MCF 10A (cell line): Measurements from ENCODE around the gene UMODL1. TPM values are rescaled to one million over a fixed set of nuclear protein-coding genes. Genes with fewer than 3 reads are reported as not detected.

Experiments
- BruUV-seq: library from RNA; stranded (reverse); fragments of 400-500 nt; replicated peaks from 2 replicates; lab custom pipeline; 2021; lab: Mats Ljungman, UMichigan
- CTCF ChIA-PET: fragments of 300-600 bp; sonication (Branson Sonifier 250); formaldehyde crosslinking; extraction: SDS; loops from one replicate; lab custom pipeline; 2021; ENCODE audit warnings: antibody characterized with exemption, inconsistent platforms; lab: Yijun Ruan, JAX
- POLR2A ChIA-PET: fragments of 300-600, 350-650 bp; sonication (Branson Sonifier 250); formaldehyde crosslinking; extraction: SDS; loops from one replicate; lab custom pipeline; 2020; ENCODE audit warnings: antibody characterized with exemption, inconsistent platforms; lab: Yijun Ruan, JAX
- DNase-seq: peaks from one replicate; pipeline ENCODE4 v3.0.0-alpha.2; 2018; ENCODE audit not compliant: unreplicated experiment
- H3K27ac Mint-ChIP-seq: one replicate; pipeline ENCODE4 v1.8.0; 2022; ENCODE audit warnings: mild to moderate bottlenecking, low read depth, mixed read lengths; ENCODE audit not compliant: unreplicated experiment
- H3K27me3 Mint-ChIP-seq: one replicate; pipeline ENCODE4 v1.8.0; 2022; ENCODE audit warnings: mixed read lengths; ENCODE audit not compliant: insufficient read depth, unreplicated experiment
- H3K36me3 Mint-ChIP-seq: one replicate; pipeline ENCODE4 v1.8.0; 2022; ENCODE audit warnings: mild to moderate bottlenecking, moderate library complexity, mixed read lengths; ENCODE audit not compliant: insufficient read depth, unreplicated experiment
- H3K4me1 Mint-ChIP-seq: one replicate; pipeline ENCODE4 v1.8.0; 2022; ENCODE audit warnings: mixed read lengths; ENCODE audit not compliant: insufficient read depth, unreplicated experiment
- H3K4me3 Mint-ChIP-seq: one replicate; pipeline ENCODE4 v1.8.0; 2022; ENCODE audit warnings: mild to moderate bottlenecking, moderate library complexity, mixed read lengths; ENCODE audit not compliant: unreplicated experiment
- H3K9me3 Mint-ChIP-seq: one replicate; pipeline ENCODE4 v1.8.0; 2022; ENCODE audit warnings: mixed read lengths; ENCODE audit not compliant: unreplicated experiment
- CTCF ChIP-seq: fragments of 200-600 bp; IDR thresholded peaks from one replicate; pipeline ENCODE4 v1.8.0; 2022; ENCODE audit warnings: antibody characterized with exemption, mild to moderate bottlenecking; ENCODE audit not compliant: unreplicated experiment
- intact Hi-C: fragments of 100-400 bp; cut with micrococcal nuclease; formaldehyde crosslinking; loops from 2 replicates; pipeline ENCODE4 v1.14.1; 2022
- total RNA-seq: library from RNA; stranded (reverse); gene quantifications from 2 replicates; pipeline ENCODE4 v1.2.3, GENCODE V29; 2022

The UMODL1 gene
- total RNA-seq, 1 experiment from 2014 or later: not detected

- Mint-ChIP-seq H3K4me1 (no peaks in the 10 kb centered on the region), H3K9me3 (no peaks in the 10 kb centered on the region), H3K4me3 (no peak overlapping the region), H3K27ac (no peak overlapping the region), H3K27me3 (peaks cover 18% of the 10 kb centered on the region), H3K36me3 (no peaks in the 10 kb centered on the region)
- TF ChIP-seq CTCF: no peak
- BruUV-seq: no TSS peak
- no peak for DNase-seq
- intact Hi-C loops: no loop called here
- POLR2A ChIA-PET: interaction anchor here (0.7 kb wide), 1 partner anchor 53 kb away, joined by 3 read pairs; no protein-coding TSS in a partner anchor
- CTCF ChIA-PET: interaction anchor here (0.7 to 1.4 kb wide), 4 partner anchors 14 to 239 kb away, joined by 4 to 7 read pairs (median 5); no protein-coding TSS in a partner anchor
These were observed 71.5 kb downstream of the UMODL1 start for GRCh38 chr21:42142627-42143026.

- no peak for DNase-seq
- no peak for TF ChIP-seq CTCF
- H3K27ac Mint-ChIP-seq: no peak overlapping the region
- intact Hi-C loops: no loop called here
- CTCF ChIA-PET: interaction anchor here (0.5 to 1.4 kb wide), 5 partner anchors 13 to 239 kb away, joined by 3 to 7 read pairs (median 5); no protein-coding TSS in a partner anchor
- H3K4me3 Mint-ChIP-seq: no peak overlapping the region
- H3K4me1 Mint-ChIP-seq: no peaks in the 10 kb centered on the region
- no peaks in the 10 kb centered on the region for H3K9me3 Mint-ChIP-seq
- H3K27me3 Mint-ChIP-seq: peaks cover 21% of the 10 kb centered on the region
- POLR2A ChIA-PET: interaction anchor here (0.7 kb wide), 1 partner anchor 52 kb away, joined by 3 read pairs; no protein-coding TSS in a partner anchor
- BruUV-seq: no TSS peak
- no peaks in the 10 kb centered on the region for H3K36me3 Mint-ChIP-seq
These were observed 72.0 kb downstream of the UMODL1 start for GRCh38 chr21:42143111-42143510.

GRCh38 chr21:42144221-42144620 is 73.1 kb downstream of the UMODL1 start:
- H3K27ac Mint-ChIP-seq: no peak overlapping the region
- TF ChIP-seq CTCF: no peak
- intact Hi-C loops: no loop called here
- H3K4me3 Mint-ChIP-seq: no peak overlapping the region
- peaks cover 21% of the 10 kb centered on the region for H3K27me3 Mint-ChIP-seq
- ChIA-PET CTCF (interaction anchor here (1.0 to 2.4 kb wide), 6 partner anchors 11 to 312 kb away, joined by 3 to 26 read pairs (median 10); no protein-coding TSS in a partner anchor), POLR2A (interaction anchor here (1.0 kb wide), 1 partner anchor 306 kb away, joined by 3 read pairs; no protein-coding TSS in a partner anchor)
- no peak for DNase-seq
- no TSS peak for BruUV-seq
- H3K4me1 Mint-ChIP-seq: no peaks in the 10 kb centered on the region
- no peaks in the 10 kb centered on the region for H3K9me3 Mint-ChIP-seq
- no peaks in the 10 kb centered on the region for H3K36me3 Mint-ChIP-seq

GRCh38 chr21:42144679-42145568 is 73.8 kb downstream of the UMODL1 start:
- POLR2A ChIA-PET: interaction anchor here (0.6 to 1.3 kb wide), 5 partner anchors 74 to 566 kb away, joined by 3 to 5 read pairs (median 3); partner anchors contain the start of gene ABCG1
- H3K27me3 Mint-ChIP-seq: peaks cover 21% of the 10 kb centered on the region
- DNase-seq: no peak
- no peak for TF ChIP-seq CTCF
- intact Hi-C loops: loop anchor here (1.0 kb wide), 4 partner anchors 113 to 305 kb away; no protein-coding TSS in a partner anchor
- no peak overlapping the region for H3K27ac Mint-ChIP-seq
- H3K4me3 Mint-ChIP-seq: no peak overlapping the region
- CTCF ChIA-PET: interaction anchor here (0.6 to 2.4 kb wide), 35 partner anchors 11 to 671 kb away, joined by 3 to 26 read pairs (median 4); partner anchors contain the start of genes ABCG1 and RSPH1
- no TSS peak for BruUV-seq
- no peaks in the 10 kb centered on the region for H3K9me3 Mint-ChIP-seq
- H3K4me1 Mint-ChIP-seq: no peaks in the 10 kb centered on the region
- no peaks in the 10 kb centered on the region for H3K36me3 Mint-ChIP-seq
